HPDE6-E6E7 (cell line): ENCODE results near the gene ZNF213.
A peak's percentile ranks its signal among the peaks of the same experiment; 100 is the strongest.
"Not testable (repeated sequence)": the region's sequence is repeated elsewhere in the genome, so short reads cannot be mapped to it uniquely, and the experiment has no call there.

ENCODE experiments used
- DNase-seq: peaks from one replicate; pipeline ENCODE4 v3.0.0; 2011; ENCODE audit warnings: missing footprints; ENCODE audit errors: extremely low spot score

Gene ZNF213

DNA sequence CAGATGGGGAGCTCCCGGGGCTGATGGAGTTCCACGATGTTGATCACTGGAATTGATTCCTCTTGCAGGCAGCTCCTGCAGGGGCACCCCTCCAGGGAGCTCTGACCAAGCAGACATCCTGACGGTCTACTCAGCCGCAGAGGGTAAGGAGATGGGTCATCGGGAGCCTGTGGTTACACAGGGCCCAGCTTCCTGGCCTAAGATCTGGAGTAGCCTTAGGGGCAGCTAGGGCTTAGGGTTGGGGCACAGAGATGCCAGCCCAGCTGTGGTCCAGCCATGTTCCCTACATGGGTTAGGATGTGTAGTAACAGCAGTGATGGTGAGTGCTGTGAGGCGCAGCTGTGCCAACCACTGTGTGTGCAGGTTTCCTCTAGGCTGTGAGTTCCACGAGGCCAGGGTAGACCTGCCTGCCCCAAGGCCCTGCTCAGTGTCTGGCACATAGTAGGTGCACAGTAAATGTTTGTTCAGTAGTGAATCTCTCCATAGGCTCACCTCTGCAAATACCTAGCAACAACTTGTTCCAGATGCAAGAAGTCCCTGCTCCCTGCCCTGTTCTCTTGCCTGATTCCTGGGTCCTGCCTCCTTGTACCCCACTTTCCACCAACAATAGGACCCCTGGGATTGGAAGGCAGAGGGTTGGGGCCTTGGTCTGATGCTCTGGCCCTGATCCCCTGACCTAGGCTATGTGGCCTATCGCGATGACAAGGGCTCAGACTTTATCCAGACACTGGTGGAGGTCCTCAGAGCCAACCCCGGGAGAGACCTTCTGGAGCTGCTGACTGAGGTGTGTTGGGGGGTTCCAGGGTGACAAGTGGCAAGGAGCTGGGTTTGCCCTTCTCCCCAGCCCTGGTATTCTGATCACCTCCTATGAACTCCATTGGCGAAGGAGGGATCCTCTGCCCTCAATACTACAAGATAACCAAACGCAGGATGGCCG, 13.7 kb downstream of the ZNF213 start:
- DNase-seq, result no peak

DNA sequence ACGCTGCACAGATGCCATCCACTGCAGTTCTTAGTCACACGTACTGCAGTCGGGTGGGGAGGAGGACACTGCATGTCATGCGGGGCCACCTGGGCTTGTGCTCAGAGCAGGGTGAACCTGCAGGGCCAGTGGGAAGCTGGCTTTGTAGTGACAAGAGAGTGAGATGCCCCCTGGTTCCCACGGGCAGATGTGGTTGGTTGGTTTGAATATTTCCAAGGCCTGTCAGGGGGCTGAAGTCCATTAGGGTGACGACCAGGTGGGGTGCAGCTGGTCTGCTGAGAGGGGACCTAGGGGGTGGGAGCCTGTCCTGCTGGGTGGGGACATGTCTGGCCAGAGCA, 14.3 kb downstream of the ZNF213 start:
- DNase-seq, result no peak

DNA sequence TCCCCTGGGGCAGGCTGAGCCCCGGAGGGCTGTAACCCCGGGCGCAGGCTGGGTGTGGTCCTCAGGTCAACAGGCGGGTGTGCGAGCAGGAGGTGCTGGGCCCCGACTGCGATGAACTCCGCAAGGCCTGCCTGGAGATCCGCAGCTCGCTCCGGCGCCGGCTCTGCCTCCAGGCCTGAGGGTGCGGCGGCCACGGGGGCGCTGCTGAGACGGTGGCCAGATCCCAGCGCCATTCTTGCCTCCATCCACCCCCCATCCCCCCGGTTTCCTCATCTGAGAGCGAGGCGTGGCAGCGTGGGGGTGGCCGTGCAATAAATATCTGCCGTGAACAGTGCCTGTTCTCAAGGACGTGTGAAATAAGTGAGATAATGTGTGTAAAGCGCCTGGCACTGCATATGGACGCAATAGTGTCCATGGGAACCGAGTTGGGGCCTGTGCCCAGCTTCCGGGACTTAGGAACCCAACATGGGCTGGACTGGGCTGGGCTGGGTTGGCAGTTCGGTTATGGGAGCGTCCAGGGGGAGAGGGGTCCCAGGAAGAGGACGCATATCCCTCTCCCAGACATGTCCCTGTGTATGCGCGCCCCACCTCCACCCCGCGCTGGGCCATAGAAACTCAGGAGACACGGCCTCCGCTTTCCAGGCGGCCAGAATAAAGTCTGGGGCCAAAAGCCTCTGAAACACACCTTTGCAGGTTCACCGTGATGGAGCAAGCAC, 15.0 kb downstream of the ZNF213 start:
- DNase-seq, result peak; percentile 66

DNA sequence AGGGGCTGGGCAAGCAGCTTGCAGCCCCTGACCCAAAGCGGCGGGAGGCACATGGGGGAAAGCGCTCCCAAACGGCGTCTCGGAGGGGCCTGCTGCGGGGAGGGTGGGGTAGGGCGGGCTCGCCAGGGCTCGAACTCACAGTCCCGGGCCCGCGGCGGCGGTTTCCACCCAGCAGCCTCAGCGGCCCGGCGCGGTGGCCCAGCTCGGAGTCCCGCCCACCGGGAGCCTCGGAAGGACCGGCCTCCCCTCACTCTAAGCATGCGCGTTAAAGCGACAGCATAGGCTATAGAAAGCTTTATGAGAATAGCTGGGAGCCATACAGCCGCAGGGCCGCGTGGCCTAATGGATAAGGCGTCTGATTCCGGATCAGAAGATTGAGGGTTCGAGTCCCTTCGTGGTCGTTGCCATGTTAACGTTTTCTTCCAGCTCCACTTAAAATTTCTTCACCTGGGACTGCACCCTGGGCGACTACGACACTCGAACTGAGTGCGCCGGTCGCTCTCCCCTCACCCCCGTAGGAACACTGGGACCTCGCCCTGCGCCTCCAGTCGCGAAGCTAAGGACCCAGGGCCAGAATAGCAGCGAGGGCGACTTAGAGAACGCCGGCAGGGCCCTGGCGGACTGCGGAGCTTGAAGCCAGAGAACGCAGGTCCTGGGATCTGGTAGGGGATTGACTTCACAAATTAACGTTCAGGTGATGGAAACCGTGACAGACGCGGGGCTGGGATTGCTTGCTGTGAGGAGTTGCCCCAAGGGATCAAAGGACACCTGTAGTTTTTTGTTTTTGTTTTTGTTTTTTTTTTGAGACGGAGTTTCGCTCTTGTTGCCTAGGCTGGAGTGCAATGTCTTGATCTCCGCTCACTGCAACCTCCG, 15.8 kb downstream of the ZNF213 start:
- DNase-seq, result peak; percentile 94

DNA sequence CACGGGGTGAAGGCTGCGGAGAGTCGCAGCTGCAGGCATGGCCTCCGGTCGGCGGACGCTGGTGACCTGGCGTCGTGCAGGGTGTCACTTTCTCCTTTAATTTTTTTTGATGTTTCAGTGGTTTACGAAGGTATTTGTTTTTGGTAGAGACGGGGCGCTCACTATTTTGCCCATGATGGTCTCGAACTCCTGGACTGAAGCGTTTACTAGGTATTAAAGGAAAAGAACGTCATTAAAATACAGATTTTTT, 17.1 kb downstream of the ZNF213 start:
- DNase-seq, result no peak

DNA sequence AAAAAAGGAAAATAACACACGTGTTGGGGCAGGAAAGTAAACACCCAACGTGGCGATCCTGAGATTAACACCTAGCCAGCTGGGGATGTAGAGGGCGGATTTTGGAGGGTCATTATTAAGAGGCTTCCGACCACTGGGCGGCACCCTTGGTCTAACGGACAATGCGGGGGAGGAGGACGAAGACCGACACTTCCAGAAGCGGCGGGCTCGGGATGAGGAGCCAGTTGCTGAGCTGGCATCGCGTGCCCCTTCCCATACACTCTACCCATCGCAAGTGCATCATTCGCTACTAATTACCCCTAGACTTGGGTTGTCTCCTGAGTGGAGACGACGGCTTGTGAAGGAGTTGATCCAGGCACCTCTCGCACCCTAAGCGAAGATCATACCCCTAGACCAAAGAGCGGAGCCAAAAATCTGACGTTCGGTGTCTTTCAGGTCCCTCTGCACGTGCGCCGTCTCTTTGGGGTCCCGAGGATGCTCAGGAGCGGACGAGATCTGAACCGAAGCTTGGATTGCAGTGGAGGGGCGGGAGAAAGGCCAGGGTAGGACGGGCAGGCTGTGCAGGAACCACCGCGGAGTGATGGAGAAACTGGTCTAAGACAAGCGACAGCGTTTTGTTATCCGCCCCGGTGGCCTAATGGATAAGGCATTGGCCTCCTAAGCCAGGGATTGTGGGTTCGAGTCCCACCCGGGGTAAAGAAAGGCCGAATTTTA, 17.6 kb downstream of the ZNF213 start:
- DNase-seq, result peak; percentile 31

DNA sequence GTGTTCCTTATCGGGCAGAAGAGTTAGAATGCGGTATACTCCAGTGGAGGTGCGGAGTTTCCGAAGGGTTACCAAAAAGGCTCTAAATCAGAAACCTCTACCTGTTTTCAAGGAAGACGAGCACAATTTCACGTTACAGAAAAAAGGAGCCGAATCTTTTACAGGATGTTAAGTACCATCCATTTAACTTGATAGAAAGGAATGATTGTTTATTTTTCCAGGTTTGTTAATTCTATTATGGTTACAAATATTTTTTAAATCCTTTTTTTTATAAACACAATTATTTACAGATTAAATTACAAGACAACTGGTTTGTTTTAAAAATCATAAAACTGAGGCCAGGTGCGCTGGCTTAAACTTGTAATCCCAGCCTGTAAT, 18.2 kb downstream of the ZNF213 start:
- peak; percentile 68 for DNase-seq

DNA sequence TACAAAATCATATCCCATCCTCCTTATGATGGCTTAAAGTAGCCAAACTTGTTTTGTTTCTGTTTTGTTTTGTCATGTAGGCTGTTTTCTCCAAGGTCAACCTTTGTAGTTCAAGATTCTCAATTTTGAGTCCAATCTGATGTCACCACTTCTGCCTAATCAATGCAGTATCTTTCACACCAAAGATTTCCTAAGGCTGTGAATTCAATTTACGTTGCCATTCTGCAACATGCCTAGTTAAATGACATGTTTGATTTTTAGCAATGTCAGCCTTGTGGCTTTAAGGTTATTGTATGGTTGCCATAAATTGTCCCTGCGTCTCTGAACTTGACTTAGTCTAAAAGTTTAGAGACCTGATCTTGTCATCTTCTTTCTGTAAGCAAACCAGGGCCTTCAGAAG, 20.4 kb downstream of the ZNF213 start:
- DNase-seq, result no peak

DNA sequence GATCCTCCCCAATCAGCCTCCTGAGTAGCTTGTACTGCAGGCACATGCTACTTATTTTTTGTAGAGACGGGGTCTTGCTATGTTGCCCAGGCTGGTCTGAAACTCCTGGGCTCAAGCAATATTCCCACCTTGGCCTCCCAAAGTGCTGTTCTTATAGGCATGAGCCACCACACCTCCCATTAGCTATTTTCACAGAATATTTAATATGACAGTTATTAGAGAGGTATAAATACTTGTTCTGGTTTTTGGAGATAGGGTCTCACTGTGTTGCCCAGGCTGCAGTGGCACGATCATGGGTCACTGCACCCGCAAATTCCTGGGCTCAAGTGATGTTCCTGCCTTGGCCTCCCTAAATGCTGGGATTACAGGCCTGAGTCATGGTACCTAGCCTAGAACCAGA, 21.1 kb downstream of the ZNF213 start:
- DNase-seq, result no peak

DNA sequence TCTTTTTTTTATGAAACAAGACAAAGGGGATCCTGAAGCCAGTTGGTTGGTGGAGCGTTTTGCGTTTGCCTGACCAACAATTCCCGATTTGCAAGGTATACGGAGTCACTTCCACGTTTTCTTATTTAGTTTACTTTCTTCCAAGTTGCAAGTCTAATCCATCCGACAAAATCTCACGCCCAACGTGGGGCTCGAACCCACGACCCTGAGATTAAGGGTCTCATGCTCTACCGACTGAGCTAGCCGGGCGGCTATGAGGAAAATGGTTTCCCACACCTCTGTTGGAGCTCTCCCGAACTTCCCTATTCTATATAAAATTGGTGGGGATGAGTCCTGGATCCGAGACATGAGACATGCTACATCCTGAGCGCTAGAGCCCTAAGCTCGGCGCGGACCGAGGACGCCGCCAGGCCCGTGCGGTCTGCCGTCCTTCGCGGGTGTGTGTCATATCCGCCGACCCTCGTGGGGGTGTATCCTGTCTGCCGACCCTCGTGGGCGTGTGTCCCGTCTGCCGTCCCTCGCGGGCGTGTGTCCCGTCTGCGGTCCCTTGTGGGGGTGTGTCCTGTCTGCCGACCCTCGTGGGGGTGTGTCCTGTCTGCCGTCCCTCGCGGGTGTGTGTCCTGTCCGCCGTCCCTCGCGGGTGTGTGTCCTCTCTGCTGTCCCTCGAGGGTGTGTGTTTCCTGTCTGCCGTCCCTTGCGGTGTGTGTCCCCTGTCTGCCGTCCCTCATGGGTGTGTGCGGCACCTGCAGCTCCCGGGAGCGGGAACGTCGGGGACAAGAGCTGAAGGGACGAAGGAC, 22.6 kb downstream of the ZNF213 start:
- peak; percentile 64 for DNase-seq

DNA sequence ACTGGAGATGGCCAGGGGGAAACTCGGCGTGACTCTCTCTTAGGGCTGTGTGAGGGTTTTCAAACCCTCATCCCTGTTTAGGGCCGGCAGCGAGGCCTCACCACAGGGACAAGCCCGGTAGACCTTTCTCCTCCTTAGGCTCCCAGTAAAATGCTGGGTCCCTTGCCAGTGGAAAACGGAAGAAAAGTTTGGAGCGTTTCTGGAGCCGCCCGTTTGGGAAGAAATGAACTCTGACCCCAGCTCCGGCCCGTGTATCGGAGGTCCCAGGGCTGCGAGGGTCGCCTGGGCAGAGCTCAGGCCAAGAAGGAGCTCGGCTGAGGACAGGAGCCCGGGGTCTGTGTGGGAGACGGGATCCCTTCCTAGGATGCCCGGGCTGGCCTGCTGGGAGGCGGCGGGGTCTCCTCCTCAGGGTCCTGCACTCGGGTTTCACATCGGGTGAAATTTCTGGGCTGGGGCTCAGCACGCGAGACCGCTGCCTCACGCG, 23.2 kb downstream of the ZNF213 start:
- DNase-seq, result peak; percentile 33

DNA sequence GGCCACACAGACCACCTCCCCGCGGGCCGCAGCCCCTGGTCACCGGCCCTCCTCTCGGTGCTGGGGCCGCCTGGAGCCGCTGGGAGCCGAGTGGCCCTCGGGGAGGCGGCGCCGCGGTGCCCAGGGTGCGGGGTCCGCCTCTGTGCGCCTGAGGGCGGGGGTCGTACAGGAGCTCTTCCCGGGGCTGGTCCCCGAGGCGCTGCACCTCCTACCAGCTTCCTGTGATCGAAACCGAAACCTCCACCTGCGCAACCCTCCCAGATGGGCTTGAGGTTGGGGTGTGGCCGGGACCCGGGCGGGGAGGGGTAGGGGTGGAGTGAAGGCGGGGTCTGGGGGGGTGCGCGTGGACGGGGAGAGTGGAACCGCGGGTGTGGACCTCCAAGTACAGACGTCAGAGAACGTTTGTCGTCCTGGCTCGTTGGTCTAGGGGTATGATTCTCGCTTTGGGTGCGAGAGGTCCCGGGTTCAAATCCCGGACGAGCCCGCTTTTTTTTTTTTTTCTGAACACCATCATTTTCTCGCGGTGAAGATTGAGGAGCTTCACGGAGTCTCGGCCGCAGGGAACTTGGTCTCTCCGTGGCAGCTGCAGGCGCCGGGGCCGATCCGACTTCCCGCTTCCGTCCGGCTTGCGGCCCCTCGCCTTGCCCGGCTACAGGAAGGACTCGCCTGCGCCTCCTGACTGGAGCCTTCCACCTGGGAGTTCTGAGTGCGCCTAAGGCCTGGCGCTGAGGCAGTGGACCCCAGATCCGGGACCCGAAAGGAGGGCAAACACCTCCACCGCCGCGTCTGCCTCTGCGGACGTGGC, 23.9 kb downstream of the ZNF213 start:
- peak; percentile 96 for DNase-seq

DNA sequence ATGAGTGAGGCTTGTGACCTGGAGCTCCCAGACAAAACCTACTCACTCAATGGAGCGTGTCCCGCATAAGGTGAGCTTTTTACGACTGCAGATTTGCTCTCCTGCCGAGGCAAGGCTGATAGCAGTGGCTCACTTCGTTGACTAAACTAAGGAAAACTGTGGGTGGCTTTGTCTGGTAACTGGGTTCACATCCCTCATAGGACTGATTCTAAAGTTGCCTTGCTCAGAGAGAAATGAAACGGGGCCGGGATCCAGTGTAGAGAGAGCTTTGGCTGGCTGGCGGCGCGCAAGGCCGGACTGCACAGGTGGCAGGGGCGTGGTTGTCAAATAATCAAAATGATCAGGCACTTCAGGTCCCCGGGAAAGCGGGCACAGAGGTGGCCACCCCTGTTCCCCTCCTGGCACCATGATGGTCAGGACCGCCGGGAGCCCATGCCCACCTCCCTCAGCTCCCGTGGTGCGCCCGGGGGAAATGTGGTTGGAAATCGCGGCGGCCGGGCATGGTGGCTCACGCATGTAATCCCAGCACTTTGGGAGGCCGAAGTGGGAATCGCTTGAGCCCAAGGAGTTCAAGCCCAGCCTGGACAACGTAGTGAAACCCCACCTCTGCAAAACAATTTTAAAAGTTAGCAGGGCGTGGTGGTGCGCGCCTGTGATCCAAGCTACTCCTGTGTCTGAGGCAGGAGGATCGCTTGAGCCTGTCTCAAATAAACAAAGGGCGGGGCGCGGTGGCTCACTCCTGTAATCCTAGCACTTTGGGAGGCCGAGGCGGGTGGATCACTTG, 26.6 kb downstream of the ZNF213 start:
- DNase-seq, result no peak

DNA sequence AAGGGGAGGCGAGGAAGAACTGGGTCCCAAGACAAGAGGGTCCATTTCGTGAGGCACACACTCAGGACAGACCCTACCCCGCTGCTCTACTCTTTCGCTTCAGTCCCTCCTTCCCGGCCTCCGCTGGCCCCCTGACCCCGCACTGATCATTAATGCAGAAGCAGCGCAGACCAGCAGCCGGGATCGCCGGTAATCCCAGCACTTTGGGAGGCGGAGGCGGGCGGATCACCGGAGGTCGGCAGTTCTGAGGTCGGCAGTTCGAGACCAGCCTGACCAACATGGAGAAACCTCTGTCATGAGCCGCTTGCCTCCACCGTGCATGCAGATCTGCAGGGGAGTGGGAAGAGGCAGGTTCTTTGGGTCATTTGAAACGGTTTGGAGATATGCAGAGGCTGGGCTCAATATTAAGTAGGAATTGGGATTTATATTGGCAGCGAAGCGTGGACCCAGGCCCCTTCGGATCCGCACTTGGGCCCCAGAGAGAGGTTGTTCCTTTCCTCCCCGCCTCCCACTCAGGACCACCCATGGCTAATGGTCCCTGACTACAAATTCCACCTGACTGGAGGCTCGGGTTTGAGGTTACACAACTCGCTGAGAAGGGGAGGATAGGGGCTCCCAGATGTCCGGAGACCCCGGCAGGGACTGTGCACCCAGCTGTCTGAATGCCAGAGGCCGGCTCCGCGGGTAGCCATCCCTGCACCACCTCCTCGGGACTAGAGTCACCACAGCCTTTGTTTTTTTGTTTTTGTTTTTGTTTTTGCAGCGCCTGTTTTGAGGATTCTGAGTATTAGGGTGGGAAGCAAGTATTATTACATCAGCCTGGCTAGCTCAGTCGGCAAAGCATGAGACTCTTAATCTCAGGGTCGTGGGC, 29.5 kb downstream of the ZNF213 start:
- DNase-seq, result no peak

DNA sequence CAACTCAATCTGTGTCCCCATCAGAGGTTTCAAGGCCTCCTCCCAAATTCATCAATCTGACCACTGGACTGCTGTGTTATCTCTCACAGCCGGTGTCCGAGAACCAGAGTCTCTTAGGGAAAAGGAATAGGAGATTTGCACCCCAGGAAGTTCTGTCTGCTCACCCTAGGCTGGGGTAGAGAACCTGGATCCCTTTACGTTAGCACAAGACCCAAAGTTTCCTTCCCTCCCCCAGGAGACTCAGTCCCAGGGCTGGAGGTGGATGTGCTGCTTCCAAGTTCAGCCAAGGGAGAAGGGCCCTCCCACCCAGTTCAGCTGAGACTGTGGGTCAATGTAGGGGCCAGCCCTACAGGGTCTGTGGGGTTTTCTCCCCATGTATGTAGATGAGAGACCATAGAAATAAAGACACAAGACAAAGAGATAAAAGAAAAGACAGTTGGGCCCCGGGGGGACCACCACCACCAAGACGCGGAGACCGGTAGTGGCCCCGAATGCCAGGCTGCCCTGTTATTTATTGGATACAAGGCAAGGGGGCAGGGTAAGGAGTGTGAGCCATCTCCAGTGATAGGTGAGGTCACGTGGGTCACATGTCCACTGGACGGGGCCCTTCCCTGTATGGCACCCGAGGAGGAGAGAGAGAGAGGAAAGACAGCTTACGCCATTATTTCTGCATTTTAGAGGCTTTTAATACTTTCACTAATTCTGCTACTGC, 30.4 kb downstream of the ZNF213 start:
- no peak for DNase-seq

DNA sequence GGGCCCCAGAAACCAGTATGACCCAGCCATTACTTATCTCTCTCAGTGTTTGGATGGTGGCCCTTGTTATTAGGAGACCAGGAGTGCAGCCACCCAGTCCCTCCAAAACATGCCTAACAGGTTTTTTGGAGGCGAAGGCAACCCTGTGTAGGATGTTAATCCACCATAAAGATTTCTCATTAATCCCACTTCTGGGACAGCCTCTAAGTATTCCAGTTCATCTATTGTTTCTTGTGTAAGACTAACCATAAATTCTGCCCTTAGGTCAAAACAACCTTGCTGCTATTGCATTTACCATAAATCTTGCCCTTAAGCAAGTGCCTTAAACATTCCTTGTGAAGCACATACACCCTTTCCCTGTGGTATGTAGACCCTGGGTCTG, 31.7 kb downstream of the ZNF213 start:
- no peak for DNase-seq

DNA sequence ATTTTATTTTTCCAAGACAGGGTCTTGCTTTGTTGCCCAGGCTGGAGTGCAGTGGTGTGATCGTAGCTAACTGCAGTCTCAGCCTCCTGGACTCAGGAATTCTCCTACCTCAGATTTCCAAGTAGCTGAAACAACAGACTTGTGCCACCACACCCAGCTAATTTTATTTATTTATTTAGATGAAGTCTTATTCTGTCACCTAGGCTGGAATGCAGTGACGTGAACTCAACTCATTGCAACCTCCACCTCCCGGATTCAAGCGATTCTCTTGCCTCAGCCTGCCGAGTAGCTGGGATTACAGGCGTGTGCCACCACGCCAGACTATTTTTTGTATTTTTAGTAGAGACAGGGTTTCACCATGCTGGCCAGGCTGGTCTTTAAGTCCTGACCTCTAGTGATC, 33.9 kb downstream of the ZNF213 start:
- DNase-seq, result not testable (repeated sequence)
